HG02840 (cell line): ENCODE measurements around the gene FBLN5.
A peak's percentile ranks its signal among the peaks of the same experiment; 100 is the strongest.

ENCODE experiments used
- ATAC-seq: cut with Tn5 transposase; IDR thresholded peaks from one replicate; pipeline ENCODE4 v1.9.1; 2021; ENCODE audit warnings: mild to moderate bottlenecking, moderate library complexity, moderate number of reproducible peaks; ENCODE audit not compliant: unreplicated experiment, low FRiP score

The FBLN5 gene

GRCh38 chr14:91835920-91836843 lies 111.3 kb downstream of the FBLN5 start:
- ATAC-seq, result peak; percentile 45

DNA sequence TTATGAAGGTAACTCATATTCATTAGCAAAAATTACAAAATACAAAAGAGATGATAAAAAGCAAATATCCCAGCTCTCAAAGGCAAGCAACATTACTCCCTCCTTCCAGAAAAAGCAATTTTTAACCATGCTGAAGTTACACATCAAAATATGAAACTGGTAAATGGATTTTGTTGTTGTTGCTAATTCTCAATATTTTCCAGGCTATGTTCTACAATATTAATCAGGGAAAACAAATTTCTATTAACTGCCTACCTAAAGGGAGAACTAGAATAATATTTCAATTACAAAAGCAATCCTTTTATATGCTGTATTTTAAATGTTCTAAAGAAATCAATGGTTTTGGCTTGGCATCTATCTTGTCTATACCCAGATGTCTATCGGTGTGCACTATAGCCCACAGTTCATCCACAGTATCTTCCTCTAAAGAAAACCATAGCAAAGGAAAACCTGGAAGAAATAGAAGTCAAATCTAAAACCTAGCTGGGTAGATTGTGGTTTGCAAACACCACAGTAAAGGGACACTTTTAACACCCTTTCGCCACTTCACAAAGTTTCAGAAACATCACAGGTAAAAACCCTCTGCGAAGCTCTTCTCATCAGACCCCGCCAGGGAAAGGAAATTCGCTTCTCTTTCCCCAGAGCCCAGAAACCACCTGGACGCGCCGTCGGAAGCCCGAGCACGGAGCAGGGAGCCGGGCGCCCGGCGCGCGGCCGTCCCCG lies 112.1 kb downstream of the FBLN5 start:
- ATAC-seq, result peak; percentile 11

DNA sequence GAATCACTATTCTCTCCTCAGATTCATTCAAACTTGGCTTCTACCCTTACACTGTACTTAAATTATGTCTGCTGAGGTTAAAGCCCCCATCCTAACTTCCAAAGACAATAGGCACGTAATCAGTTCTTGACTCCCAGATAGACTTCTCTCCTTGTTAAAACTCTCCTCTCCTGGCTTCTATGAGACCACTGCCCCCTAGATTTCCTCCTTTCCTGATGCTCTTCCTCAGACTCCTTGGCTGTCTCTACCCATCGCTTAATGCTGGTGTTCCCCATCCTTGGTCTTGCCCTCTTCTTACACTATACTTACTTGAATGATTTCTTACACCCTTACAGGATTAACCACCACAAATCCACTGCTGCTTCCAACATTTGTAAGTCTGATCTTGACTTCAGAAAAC lies 112.9 kb downstream of the FBLN5 start:
- ATAC-seq, result no peak

DNA sequence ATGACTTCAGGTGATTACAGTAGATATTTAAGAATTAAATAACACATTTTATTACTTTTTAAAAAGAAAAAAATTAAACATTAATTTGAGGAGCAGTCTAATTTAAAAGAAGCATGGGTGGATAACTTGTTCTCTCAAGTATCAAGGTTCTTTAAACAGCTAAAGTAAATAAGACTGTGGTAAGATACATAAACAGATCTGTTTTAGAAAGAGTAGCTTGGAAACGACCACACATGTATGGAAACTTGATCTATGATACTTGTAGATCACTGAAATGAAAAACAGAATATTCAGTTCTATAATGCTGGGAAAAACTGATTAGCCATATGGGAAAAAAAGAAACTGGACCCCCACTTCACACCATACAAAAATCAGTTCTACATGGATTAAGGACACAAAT lies 116.2 kb downstream of the FBLN5 start:
- ATAC-seq, result no peak

GRCh38 chr14:91830777-91831176 lies 116.7 kb downstream of the FBLN5 start:
- peak; percentile 68 for ATAC-seq

- no peak for ATAC-seq
Observed at GRCh38 chr14:91829511-91829910, 118.0 kb downstream of the FBLN5 start.

DNA sequence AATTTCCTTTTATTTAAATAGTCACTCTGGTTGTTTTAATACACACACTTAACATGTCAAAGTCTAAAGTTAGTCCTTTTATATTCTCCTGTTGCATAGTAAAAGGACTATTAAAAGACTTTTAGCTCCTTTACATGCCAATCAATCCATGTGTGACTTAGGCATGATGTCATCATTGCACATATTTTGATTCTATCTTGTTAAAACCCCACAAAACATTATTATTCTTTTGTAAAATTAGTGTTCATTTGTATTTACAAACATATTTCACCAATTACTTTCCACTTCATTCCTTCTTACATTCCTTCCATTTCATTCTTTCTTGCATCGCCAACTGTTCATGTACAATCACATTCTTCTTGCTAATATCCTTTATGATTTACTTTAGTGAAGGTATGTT lies 119.7 kb downstream of the FBLN5 start:
- ATAC-seq, result no peak
